Globus pallidus (tissue), 1 donor: ENCODE data around the gene CCNI2.

Source experiments
- DNase-seq: peaks from one replicate; pipeline ENCODE4 v3.0.0-alpha.2; 2015; ENCODE audit warnings: low spot score

Gene CCNI2

GRCh38 chr5:132750471-132751230 lies 3.4 kb downstream of the CCNI2 start:
- no peak for DNase-seq

GRCh38 chr5:132751444-132751843 lies 4.2 kb downstream of the CCNI2 start:
- no peak for DNase-seq

DNA sequence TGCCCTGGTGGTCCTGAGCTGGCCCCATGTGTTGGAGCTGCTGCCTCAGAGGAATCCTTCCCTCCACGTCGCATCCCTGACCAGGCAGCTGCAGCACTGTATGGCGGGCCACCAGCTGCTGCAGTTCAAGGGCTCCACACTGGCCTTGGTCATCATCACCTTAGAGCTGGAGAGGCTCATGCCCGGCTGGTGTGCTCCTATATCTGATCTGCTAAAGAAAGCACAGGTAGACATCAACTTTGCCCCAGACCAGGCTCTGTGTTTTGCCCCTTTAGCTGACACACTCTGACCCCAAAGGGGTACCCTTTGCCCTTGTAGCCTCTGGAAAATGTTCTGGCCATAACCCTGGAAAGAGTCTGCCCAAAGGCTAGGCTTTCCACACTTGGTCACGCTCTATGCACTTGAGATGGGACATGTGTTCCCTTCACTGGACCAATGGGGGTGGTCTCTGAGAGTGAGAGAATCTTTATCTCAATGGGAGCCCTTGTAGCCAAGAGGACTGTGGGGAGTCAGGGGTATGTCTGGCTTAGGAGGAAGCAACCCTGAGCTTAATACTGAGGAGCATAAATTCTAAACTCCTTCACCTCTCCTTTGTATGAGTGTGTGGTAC lies 4.8 kb downstream of the CCNI2 start:
- no peak for DNase-seq

- DNase-seq = no peak
Observed at GRCh38 chr5:132752581-132753125, 5.4 kb downstream of the CCNI2 start.

GRCh38 chr5:132753135-132753987 lies 6.1 kb downstream of the CCNI2 start:
- peak; percentile 91 for DNase-seq

GRCh38 chr5:132754111-132754510 lies 6.9 kb downstream of the CCNI2 start:
- no peak for DNase-seq

- peak; percentile 68 for DNase-seq
Observed at GRCh38 chr5:132754947-132755346, 7.7 kb downstream of the CCNI2 start.

GRCh38 chr5:132756542-132756941 lies 9.3 kb downstream of the CCNI2 start:
- no peak for DNase-seq

GRCh38 chr5:132758451-132758850 lies 11.2 kb downstream of the CCNI2 start:
- no peak for DNase-seq

DNA sequence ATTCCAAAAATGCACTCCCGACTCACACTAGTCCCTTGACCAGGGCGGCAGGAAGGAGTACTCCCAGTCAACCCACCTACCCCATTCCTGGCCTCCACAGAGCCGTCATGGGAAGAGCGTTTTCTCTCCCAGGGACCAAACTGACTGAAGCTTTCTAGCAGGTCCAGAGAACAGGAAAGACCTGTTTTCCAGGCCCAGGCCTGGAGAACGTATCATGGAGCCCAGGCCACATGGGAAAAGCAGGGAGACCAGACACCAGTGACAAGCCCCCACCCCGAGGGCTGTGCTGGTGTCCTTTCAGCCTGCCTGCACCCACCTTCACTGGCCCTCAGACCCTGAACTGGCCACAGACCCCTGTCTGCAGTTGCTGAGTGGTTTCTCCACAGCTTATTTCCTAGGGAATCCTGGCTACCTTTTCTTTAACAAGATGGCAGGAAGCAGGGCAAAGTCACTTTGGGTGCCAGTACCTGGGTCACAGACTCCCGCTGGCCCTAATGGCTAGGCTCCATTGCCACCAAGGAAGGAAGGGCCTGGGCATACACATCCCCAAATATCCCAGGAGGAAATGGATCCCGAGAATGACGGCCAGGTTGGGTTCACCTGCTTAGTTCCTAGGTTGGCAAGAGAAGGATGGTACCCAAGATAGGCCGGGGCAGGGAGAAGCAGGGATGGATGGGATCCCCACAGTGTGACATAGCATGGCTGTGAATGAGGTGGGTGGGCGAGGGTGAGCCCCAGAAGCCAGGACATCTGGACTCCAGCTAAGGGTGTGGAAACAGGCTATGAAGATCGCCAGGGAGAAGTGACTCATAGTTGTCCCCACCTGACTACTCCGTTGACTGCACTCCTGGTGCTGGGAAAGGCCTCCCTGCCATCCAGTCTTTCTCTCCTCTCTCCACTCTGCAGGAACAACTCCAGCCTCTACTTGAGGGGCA lies 12.2 kb downstream of the CCNI2 start:
- DNase-seq = no peak

- no peak for DNase-seq
Observed at GRCh38 chr5:132760049-132760420, 12.8 kb downstream of the CCNI2 start.

DNA sequence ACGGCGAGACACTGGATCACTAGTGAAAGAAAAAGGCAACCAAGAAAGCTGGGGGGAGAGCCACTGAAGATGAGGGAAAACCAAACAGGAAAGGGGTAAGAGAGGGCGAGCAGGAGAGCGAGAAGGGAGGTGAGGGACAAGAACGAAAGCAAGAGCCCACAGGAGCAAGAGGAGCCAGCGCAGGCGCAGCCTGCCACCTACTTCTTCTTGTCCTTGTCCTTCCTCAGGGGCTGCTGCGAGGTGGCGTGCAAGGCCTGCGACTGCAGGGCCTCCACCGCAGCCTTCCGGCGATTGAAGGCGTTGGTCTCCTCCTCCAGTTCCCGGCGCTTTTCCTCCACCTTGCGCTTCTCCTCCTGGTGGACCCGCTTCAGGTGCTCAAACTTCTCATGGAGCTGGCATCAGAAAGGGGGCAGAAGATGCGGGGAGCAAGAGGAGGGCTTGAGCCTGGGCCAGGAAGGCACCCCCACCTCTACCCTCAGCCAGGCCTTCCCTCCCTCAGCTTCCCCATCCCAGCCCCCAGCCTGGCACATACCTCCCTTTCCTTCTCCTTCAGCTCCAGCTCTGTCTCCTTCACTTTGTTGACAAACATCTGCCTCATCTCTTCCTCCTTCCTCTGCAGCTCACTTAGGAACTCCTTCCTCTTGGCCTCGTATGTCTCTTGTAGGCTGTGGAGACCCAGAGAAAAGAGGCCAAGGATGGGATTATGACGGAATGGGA lies 13.5 kb downstream of the CCNI2 start:
- DNase-seq = no peak

- DNase-seq = no peak
Observed at GRCh38 chr5:132761321-132762240, 14.4 kb downstream of the CCNI2 start.

DNA sequence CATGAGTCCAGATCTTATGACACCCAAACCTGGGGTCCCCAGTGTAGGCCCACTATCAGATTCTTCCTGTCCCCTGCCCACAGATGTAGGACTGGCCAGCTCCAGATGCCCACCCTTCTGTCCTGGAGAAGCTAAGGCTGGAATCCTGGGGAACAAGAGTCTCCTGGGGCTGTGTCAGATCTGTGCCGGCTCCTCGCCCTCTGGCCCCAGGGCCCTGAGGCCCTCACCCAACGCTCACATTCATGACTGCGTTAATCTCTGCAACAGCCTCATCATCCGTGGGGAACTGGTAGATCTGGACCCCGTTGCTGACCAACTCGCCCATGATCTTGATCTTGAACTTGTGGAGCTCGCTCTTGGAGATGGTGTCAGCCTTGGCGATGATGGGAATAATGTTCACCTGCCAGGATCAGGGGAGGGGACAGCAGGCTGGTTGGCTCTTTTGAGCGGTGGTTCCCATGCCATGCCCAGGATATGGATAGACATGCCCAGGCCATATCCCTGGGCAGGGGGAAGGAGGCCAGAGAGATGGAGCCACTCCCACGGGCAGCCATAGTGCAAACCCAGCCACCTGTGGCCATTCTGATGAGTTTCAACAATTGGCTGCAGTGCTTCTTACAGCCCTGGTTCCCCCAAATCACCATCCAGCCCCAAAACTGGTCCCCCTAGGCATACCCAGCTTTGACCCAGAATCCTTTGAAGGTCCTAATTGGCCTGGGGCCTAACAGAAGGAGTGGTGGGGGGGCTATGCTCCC lies 15.2 kb downstream of the CCNI2 start:
- DNase-seq = no peak

DNA sequence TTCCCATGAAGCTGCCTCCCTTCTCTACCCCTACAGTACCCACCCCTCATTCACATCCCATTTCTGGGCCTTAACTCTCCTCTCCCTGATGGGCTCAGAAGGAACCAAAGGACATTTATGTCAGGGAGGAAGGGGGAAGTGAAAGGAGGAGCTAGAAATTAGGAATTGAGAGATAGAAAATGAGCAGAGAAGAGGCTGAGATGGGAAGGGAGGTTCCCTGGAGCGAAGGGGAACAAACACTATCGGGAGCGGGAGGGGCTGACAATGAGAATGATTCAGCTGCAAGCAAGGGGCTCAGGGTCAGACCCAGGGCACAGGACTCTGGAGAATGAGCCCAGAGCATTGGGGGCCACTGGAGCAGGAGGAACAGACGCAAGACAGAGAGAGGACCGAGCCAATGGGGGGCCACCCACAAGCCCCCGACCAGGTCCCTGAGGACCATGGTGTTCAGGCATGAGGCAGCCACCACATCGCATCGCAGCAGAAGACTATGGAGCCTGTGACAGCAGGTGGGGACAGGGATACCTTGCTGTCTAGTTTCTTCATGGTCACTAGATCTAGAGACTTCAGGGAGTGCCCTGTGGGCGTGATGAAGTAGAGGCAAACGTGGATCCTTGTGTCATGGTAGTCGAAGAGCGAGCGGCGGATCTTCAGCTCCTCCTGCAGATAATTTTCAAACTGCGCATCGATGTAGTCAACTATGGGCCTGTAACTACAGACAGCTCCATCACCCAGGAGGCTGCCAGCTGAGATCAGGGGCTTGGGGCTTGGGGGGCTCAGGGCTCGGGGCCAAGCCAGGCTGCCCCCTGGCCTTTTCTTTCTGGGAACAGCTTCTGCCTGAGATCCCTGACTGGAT lies 16.2 kb downstream of the CCNI2 start:
- no peak for DNase-seq

- no peak for DNase-seq
Observed at GRCh38 chr5:132764051-132764450, 16.8 kb downstream of the CCNI2 start.

- DNase-seq = no peak
Observed at GRCh38 chr5:132764671-132765238, 17.5 kb downstream of the CCNI2 start.
